ENCODE data around the gene GBE1.

- TF ChIP-seq CTCF (IDR thresholded peaks at IDR 0.05) = no peak
- no peak for TF ChIP-seq POLR2AphosphoS5 (IDR thresholded peaks at IDR 0.05)
Observed at GRCh38 chr3:81638480-81638879, 123.0 kb downstream of the GBE1 start.

Measured in suprapubic skin (tissue), 3 donors.